SK-N-MC (cell line): ENCODE data around the gene GOLT1B.

ENCODE experiments used
- EZH2 ChIP-seq: fragments of 200-600 bp; sonication (generic); IDR thresholded peaks from one replicate; pipeline ENCODE4 v1.6.1; 2017; ENCODE audit warnings: antibody characterized with exemption
- FOXP2 ChIP-seq: optimal IDR thresholded peaks from 2 replicates; pipeline ENCODE3; 2011; ENCODE audit warnings: mild to moderate bottlenecking, moderate library complexity; ENCODE audit not compliant: insufficient read depth; ENCODE audit errors: extremely low read length, control extremely low read depth
- POLR2AphosphoS5 ChIP-seq: IDR thresholded peaks from 2 replicates; pipeline ENCODE4 v1.6.1; 2012; ENCODE audit warnings: mild to moderate bottlenecking, low read depth, low read length, borderline replicate concordance

GRCh38 chr12:21453312-21453852 is 48.2 kb upstream of the GOLT1B start:
- TF ChIP-seq EZH2, result no peak
- TF ChIP-seq POLR2AphosphoS5, result no peak
- TF ChIP-seq FOXP2, result no peak
